ENCODE results near the gene ABCC1. TPM values are rescaled to one million over a fixed set of nuclear protein-coding genes. Genes with fewer than 3 reads are reported as not detected.
A peak's percentile ranks its signal among the peaks of the same experiment; 100 is the strongest.

ABCC1 gene
- total RNA-seq, 1 experiment from 2014 or later = 14.6 TPM

DNA sequence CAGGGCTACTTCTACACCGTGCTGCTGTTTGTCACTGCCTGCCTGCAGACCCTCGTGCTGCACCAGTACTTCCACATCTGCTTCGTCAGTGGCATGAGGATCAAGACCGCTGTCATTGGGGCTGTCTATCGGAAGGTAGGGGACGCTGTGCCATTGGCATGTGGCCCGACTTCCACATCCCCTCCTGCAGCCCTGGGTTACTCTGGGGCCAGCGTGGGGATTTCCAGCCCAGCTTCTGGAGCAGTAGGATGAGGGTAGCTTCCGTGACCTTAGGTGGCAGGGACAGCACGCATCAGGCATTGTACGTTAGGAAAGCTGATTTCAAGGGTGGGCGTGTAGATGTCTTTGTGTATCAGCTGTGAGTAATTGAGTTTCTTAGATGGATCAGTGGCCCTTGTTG lies 96.5 kb downstream of the ABCC1 start:
- no peak for DNase-seq (ENCODE audit: low spot score)

- DNase-seq (ENCODE audit: low spot score) = no peak
Observed at GRCh38 chr16:16047761-16048160, 98.3 kb downstream of the ABCC1 start.

- DNase-seq (ENCODE audit: low spot score) = no peak
Observed at GRCh38 chr16:16048904-16049582, 99.6 kb downstream of the ABCC1 start.

- DNase-seq (ENCODE audit: low spot score) = no peak
Observed at GRCh38 chr16:16050106-16050505, 100.7 kb downstream of the ABCC1 start.

DNA sequence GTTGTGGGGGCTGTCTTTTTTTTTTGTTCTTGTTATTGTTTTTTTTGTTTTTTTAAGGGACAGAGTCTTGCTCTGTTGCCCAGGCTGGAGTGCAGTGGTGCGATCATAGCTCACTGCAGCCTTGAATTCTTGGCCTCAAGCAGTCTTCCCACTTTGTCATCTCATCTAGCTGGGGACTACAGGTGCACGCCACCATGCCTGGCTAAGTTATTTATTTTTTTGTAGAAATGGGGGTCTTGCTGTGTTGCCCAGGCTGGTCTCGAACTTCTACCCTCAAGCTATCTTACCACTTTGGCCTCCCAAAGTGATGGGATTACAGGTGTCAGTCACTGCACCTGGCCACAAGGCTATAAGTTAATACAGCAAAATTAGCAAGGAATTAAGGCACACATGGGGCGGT lies 101.7 kb downstream of the ABCC1 start:
- no peak for DNase-seq (ENCODE audit: low spot score)

GRCh38 chr16:16052916-16053315 lies 103.5 kb downstream of the ABCC1 start:
- DNase-seq (ENCODE audit: low spot score) = peak; percentile 25

GRCh38 chr16:16057102-16057501 lies 107.7 kb downstream of the ABCC1 start:
- DNase-seq (ENCODE audit: low spot score) = no peak

- no peak for DNase-seq (ENCODE audit: low spot score)
Observed at GRCh38 chr16:16059160-16059559, 109.7 kb downstream of the ABCC1 start.

GRCh38 chr16:16059895-16060590 lies 110.6 kb downstream of the ABCC1 start:
- DNase-seq (ENCODE audit: low spot score) = no peak

DNA sequence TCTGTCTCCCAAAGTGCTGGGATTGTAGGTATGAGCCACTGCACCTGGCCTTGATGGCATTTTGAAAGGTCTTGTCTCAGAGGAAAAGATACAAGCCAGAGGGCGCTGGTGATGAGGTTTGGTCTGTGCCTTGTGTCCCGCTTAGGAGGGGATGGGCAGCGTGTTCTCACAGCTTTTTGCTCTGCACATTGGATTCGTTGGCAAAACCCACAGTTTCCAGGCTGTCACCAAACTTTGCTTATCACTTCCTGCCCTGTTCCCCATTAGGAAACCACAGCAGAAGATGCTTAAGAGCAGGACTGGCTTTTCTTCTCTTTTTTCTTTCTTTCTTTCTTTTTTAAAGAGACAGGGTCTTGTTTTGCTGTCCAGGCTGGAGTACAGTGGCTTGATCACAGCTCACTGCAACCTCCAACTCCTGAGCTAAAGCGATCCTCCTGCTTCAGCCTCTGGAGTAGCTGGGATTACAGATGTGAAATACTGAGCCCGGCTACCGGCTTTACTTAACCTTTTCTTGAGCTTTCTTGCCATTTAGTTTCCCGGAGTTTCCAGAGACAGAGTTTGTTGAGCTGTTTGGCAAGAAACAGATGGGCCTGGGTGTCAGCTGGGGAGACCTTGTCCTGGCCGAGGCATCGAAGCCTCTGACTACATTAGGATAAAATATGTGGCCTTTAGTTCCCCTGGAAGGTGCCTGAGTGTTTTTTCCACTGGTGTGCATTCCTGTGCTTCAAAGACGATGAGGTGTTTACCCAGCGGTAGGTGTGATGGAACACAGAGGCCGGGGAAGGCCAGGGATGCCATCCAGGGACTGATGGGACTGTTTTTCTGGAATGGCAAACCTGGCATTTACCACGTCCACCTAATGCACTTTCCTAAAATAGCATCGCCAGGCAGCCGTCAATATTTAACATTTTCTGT lies 112.9 kb downstream of the ABCC1 start:
- no peak for DNase-seq (ENCODE audit: low spot score)

- no peak for DNase-seq (ENCODE audit: low spot score)
Observed at GRCh38 chr16:16063683-16064082, 114.3 kb downstream of the ABCC1 start.

DNA sequence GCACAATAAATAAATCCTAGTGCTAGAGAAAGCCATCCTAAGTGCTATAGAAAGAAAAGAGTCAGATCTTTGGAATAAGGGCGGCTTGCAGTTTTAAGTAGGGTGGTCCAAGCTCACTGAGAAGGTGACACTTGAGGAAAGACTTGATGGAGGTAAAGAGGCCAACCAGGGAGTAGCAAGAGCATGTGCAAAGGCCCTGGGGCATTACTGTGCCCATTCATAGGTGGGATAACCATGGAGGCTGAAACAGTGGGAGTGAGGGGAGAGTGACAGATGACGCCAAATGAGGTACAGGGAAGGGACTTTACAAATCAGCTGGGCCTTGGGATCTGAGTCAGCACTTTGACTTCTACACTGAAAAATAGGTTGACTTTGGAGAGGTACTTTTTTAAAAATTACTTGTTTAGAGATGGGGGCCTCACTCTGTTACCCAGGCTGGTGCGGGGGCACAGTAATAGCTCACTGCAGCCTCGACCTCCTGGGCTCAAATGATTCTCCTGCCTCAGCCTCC lies 115.5 kb downstream of the ABCC1 start:
- DNase-seq (ENCODE audit: low spot score) = no peak

DNA sequence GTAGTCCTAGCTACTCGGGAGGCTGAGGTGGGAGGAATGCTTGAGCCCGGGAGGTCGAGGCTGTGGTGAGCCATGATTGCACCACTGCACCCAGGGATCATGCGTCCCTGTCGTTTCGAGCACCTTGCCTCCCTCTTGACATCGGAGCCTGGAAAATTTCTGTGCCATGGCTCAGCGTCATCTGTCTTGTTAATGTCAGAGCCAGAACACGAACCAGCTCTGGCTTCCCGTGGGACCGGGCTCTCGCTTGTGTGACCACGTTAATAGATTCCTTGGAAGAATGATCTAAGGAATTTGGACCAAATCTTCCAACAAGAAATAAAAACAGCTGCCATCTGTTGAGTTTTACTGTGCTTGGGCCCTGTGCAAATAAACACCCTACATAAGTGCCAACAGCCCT lies 117.7 kb downstream of the ABCC1 start:
- no peak for DNase-seq (ENCODE audit: low spot score)

GRCh38 chr16:16071631-16072244 lies 122.3 kb downstream of the ABCC1 start:
- peak; percentile 48 for DNase-seq (ENCODE audit: low spot score)

GRCh38 chr16:16073001-16073545 lies 123.7 kb downstream of the ABCC1 start:
- DNase-seq (ENCODE audit: low spot score) = no peak

- peak; percentile 90 for DNase-seq (ENCODE audit: low spot score)
Observed at GRCh38 chr16:16073891-16074881, 124.8 kb downstream of the ABCC1 start.

DNA sequence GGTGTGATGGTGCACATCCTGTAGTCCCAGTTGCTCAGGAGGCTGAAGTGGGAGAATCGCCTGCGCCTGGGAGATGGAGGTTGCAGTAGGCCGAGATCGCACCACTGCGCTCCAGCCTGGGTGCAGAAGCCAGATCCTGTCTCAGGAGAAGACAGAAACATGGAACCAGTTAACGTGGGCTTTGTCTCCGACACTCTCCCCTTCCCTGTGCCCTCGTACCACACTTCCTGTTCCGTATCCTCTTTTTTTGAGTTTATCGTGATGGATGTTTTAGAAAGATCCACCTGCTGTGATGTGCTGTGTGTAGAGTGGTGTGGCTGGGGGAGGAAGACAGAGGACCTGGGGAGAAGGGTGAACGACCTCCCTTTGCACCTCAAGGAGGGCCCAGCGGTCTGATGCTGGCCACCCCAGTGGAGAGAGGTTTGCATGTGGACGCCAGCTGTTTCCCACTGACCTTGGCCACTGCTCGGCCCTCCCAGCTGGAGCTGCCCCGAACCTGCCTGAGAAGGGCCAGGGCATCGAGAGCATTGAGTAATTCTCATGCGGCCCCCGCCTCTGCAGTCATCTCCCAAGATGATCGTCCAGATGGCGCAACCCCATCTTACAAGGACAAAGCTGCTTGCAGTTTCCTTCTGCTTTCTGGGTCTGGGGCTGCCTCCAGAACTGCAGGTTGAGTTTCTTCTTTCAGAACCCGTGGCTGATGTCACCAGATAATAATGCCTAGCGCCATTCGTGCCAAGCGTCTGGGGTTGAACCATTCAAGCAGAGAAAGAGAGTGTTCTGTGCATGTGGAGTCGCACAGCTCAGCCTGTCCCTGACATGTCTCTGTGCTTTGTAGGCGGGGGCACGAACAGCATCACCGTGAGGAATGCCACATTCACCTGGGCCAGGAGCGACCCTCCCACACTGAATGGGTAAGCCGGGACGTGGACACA lies 126.3 kb downstream of the ABCC1 start:
- no peak for DNase-seq (ENCODE audit: low spot score)

DNA sequence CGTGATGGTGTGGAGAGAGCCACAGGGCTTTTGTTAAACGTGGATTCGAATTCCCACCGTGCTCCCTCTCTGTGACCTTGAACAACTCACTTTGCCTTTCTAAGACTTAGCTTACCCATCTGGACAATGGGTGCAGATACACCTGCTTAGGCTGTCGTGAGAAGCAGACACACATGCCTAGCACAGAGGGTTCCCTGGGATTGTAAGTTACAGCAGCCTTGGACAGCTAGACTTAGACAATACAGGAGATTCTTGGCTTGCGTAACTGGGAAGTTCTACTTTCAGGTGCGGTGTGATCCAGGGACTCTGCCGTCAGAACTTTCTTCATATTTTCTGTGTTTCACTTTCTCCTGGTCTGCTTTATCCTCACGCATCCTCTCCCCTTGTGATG lies 127.0 kb downstream of the ABCC1 start:
- no peak for DNase-seq (ENCODE audit: low spot score)

- no peak for DNase-seq (ENCODE audit: low spot score)
Observed at GRCh38 chr16:16080465-16081065, 131.1 kb downstream of the ABCC1 start.

Measured in A172 (cell line).